Hematopoietic multipotent progenitor cell treated with erythropoietin and hydrocortisone succinate and interleukin-3 and kit ligand, for 4 days (in vitro differentiated cells): ENCODE data around the gene KAZN.

ENCODE experiments used
- DNase-seq: peaks from one replicate; pipeline ENCODE4 v3.0.0-alpha.2; 2015

KAZN gene

GRCh38 chr1:15101801-15102200, 503.3 kb downstream of the KAZN start:
- DNase-seq, result no peak

GRCh38 chr1:15102646-15103045, 504.2 kb downstream of the KAZN start:
- no peak for DNase-seq

GRCh38 chr1:15103211-15103610, 504.7 kb downstream of the KAZN start:
- no peak for DNase-seq

- DNase-seq, result no peak
These were observed 505.4 kb downstream of the KAZN start for GRCh38 chr1:15103906-15104305.

GRCh38 chr1:15104768-15105167, 506.3 kb downstream of the KAZN start:
- DNase-seq, result no peak

GRCh38 chr1:15106608-15107007, 508.1 kb downstream of the KAZN start:
- DNase-seq, result peak; percentile 90

- DNase-seq, result no peak
These were observed 508.7 kb downstream of the KAZN start for GRCh38 chr1:15107058-15107687.

- no peak for DNase-seq
These were observed 509.4 kb downstream of the KAZN start for GRCh38 chr1:15107911-15108310.

- no peak for DNase-seq
These were observed 511.8 kb downstream of the KAZN start for GRCh38 chr1:15110128-15110866.

GRCh38 chr1:15110867-15111230, 512.4 kb downstream of the KAZN start:
- DNase-seq, result no peak

- DNase-seq, result no peak
These were observed 514.7 kb downstream of the KAZN start for GRCh38 chr1:15113146-15113545.

- DNase-seq, result no peak
These were observed 516.4 kb downstream of the KAZN start for GRCh38 chr1:15114884-15115283.

GRCh38 chr1:15115542-15116330, 517.3 kb downstream of the KAZN start:
- no peak for DNase-seq

GRCh38 chr1:15116966-15117365, 518.5 kb downstream of the KAZN start:
- DNase-seq, result no peak

GRCh38 chr1:15117671-15118325, 519.3 kb downstream of the KAZN start:
- no peak for DNase-seq

- DNase-seq, result no peak
These were observed 520.1 kb downstream of the KAZN start for GRCh38 chr1:15118579-15118978.

- DNase-seq, result no peak
These were observed 521.9 kb downstream of the KAZN start for GRCh38 chr1:15120251-15120945.

GRCh38 chr1:15122331-15122730, 523.8 kb downstream of the KAZN start:
- DNase-seq, result no peak

GRCh38 chr1:15123270-15123669, 524.8 kb downstream of the KAZN start:
- no peak for DNase-seq

- no peak for DNase-seq
These were observed 525.4 kb downstream of the KAZN start for GRCh38 chr1:15123925-15124324.

GRCh38 chr1:15124362-15125100, 526.0 kb downstream of the KAZN start:
- no peak for DNase-seq

GRCh38 chr1:15125101-15125745, 526.7 kb downstream of the KAZN start:
- no peak for DNase-seq
